Liver (tissue), 3 donors: ENCODE data around the gene UPK3BL1.
"Not testable (repeated sequence)": the region's sequence is repeated elsewhere in the genome, so short reads cannot be mapped to it uniquely, and the experiment has no call there.

Source experiments
- CTCF ChIP-seq: fragments of 150-350 bp; IDR thresholded peaks from 2 replicates; pipeline ENCODE4 v1.5.1; 2017; ENCODE audit warnings: improper control_type of control experiment, low read depth, low read length; ENCODE audit not compliant: missing input control
- EGR1 ChIP-seq, 2 donors: IDR thresholded peaks; 2 replicates each; pipeline ENCODE4 v1.6.1; 2016 to 2018; ENCODE audit warnings: antibody characterized with exemption in 2 of 2, low read depth in 2 of 2
- RAD21 ChIP-seq, 2 donors: IDR thresholded peaks; 2 replicates each; pipeline ENCODE4 v1.6.1; 2016; ENCODE audit warnings: antibody characterized with exemption in 2 of 2, mild to moderate bottlenecking in 2 of 2
- SP1 ChIP-seq: IDR thresholded peaks from 2 replicates; pipeline ENCODE4 v1.6.1; 2018; ENCODE audit warnings: antibody characterized with exemption, mild to moderate bottlenecking
- TAF1 ChIP-seq: conservative IDR thresholded peaks from 2 replicates; pipeline ENCODE4 v1.6.1; 2016; ENCODE audit warnings: antibody characterized with exemption, mild to moderate bottlenecking
- ZBTB33 ChIP-seq: IDR thresholded peaks from 2 replicates; pipeline ENCODE4 v1.6.1; 2016; ENCODE audit warnings: antibody characterized with exemption
- TF ChIP-seq, protein P1 (sequence below): IDR thresholded peaks from 2 replicates; pipeline ENCODE4 v1.6.1; 2016; ENCODE audit warnings: antibody characterized with exemption
- TF ChIP-seq, protein P2 (sequence below): IDR thresholded peaks from 2 replicates; pipeline ENCODE4 v1.6.1; 2016; ENCODE audit warnings: antibody characterized with exemption
- donor health status: healthy.
- donor health status: healthy.

- not testable (repeated sequence) for TF ChIP-seq CTCF; ZBTB33; EGR1 (IDR thresholded peaks at IDR 0.05; ENCODE audit: low read depth in 2 of 2); TAF1; RAD21 (IDR thresholded peaks at IDR 0.05); SP1
- TF ChIP-seq, protein P1, sequence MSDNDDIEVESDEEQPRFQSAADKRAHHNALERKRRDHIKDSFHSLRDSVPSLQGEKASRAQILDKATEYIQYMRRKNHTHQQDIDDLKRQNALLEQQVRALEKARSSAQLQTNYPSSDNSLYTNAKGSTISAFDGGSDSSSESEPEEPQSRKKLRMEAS: not testable (repeated sequence)
- TF ChIP-seq, protein P2, sequence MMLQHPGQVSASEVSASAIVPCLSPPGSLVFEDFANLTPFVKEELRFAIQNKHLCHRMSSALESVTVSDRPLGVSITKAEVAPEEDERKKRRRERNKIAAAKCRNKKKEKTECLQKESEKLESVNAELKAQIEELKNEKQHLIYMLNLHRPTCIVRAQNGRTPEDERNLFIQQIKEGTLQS: not testable (repeated sequence)
Observed at GRCh38 chr7:102613575-102614345, 28.8 kb downstream of the UPK3BL1 start.
